Measurements from ENCODE around the gene HOXC12. TPM values are rescaled to one million over a fixed set of nuclear protein-coding genes. Genes with fewer than 3 reads are reported as not detected.

The HOXC12 gene
- total and polyA plus RNA-seq, 3 experiments from 2014 or later: not detected

GRCh38 chr12:53930591-53931255 is 24.0 kb upstream of the HOXC12 start:
- no peaks in the 10 kb centered on the region for H3K36me3 Mint-ChIP-seq
- H3K27me3 ChIP-seq (ENCODE audit: insufficient read depth, low read length, poor library complexity, severe bottlenecking): peaks cover 74% of the 10 kb centered on the region
- H3K36me3 ChIP-seq (ENCODE audit: insufficient read depth, low read length): no peaks in the 10 kb centered on the region
- peaks cover 7% of the 10 kb centered on the region for H3K4me1 ChIP-seq (ENCODE audit: insufficient read depth, low read length)
- H3K27me3 Mint-ChIP-seq: peaks cover 86 to 92% of the 10 kb centered on the region in 2 donors
- no peak overlapping the region for H3K27ac Mint-ChIP-seq
- no peak for DNase-seq
- peaks cover 0 to 2% (median 0%) of the 10 kb centered on the region in 5 donors for H3K9me3 Mint-ChIP-seq
- no peaks in the 10 kb centered on the region for H3K9me3 ChIP-seq (ENCODE audit: low read length)
- POLR2A ChIA-PET: no interaction called here
- H3K4me3 Mint-ChIP-seq: no peak overlapping the region
- no peak overlapping the region for H3K27ac ChIP-seq (ENCODE audit: low read depth, low read length)
- H3K4me1 Mint-ChIP-seq: peaks cover 7 to 9% (median 8%) of the 10 kb centered on the region in 3 donors
- H3K4me3 ChIP-seq (ENCODE audit: low read length): no peak overlapping the region
- CTCF ChIA-PET: no interaction called here

- no peak for DNase-seq
- ChIA-PET POLR2A (no interaction called here), CTCF (interaction anchor here (1.3 kb wide), 1 partner anchor 97 kb away, joined by 3 read pairs; no protein-coding TSS in a partner anchor)
- Histone ChIP-seq H3K36me3 (ENCODE audit: insufficient read depth, low read length) (no peaks in the 10 kb centered on the region), H3K27me3 (ENCODE audit: insufficient read depth, low read length, poor library complexity, severe bottlenecking) (peaks cover 74% of the 10 kb centered on the region), H3K4me3 (ENCODE audit: low read length) (no peak overlapping the region), H3K4me1 (ENCODE audit: insufficient read depth, low read length) (peaks cover 10% of the 10 kb centered on the region), H3K9me3 (ENCODE audit: low read length) (no peaks in the 10 kb centered on the region), H3K27ac (ENCODE audit: low read depth, low read length) (no peak overlapping the region)
- peaks cover 8 to 15% (median 12%) of the 10 kb centered on the region in 3 donors for H3K4me1 Mint-ChIP-seq
- peaks cover 87 to 92% of the 10 kb centered on the region in 2 donors for H3K27me3 Mint-ChIP-seq
- no peaks in the 10 kb centered on the region for H3K36me3 Mint-ChIP-seq
- no peak overlapping the region for H3K4me3 Mint-ChIP-seq
- no peak overlapping the region for H3K27ac Mint-ChIP-seq
- H3K9me3 Mint-ChIP-seq: peaks cover 0 to 2% (median 0%) of the 10 kb centered on the region in 5 donors
Observed at GRCh38 chr12:53931844-53932581, 22.7 kb upstream of the HOXC12 start.

- Histone ChIP-seq H3K27me3 (ENCODE audit: insufficient read depth, low read length, poor library complexity, severe bottlenecking) (peaks cover 74% of the 10 kb centered on the region), H3K36me3 (ENCODE audit: insufficient read depth, low read length) (no peaks in the 10 kb centered on the region), H3K9me3 (ENCODE audit: low read length) (no peaks in the 10 kb centered on the region), H3K4me3 (ENCODE audit: low read length) (no peak overlapping the region), H3K4me1 (ENCODE audit: insufficient read depth, low read length) (peaks cover 10% of the 10 kb centered on the region), H3K27ac (ENCODE audit: low read depth, low read length) (no peak overlapping the region)
- DNase-seq: no peak
- Mint-ChIP-seq H3K4me1 (peaks cover 10 to 15% (median 12%) of the 10 kb centered on the region in 3 donors), H3K9me3 (peaks cover 0 to 2% (median 0%) of the 10 kb centered on the region in 5 donors), H3K27ac (peak overlapping the region in 1 of 8 donors; percentile 21), H3K4me3 (no peak overlapping the region), H3K36me3 (no peaks in the 10 kb centered on the region), H3K27me3 (peaks cover 86 to 95% of the 10 kb centered on the region in 2 donors)
- POLR2A ChIA-PET: no interaction called here
- CTCF ChIA-PET: interaction anchor here (1.3 kb wide), 1 partner anchor 96 kb away, joined by 3 read pairs; no protein-coding TSS in a partner anchor
Observed at GRCh38 chr12:53932915-53933314, 21.8 kb upstream of the HOXC12 start.

GRCh38 chr12:53935383-53936341 is 19.0 kb upstream of the HOXC12 start:
- Mint-ChIP-seq H3K9me3 (no peaks in the 10 kb centered on the region), H3K4me1 (peaks cover 11 to 18% (median 12%) of the 10 kb centered on the region in 3 donors), H3K4me3 (peak overlapping the region in 4 of 7 donors; percentile 12 to 44 (median 16)), H3K36me3 (no peaks in the 10 kb centered on the region), H3K27ac (peak overlapping the region in 2 of 8 donors; percentile 29 to 66), H3K27me3 (peaks cover 80 to 86% of the 10 kb centered on the region in 2 donors)
- Histone ChIP-seq H3K4me3 (ENCODE audit: low read length) (no peak overlapping the region), H3K36me3 (ENCODE audit: insufficient read depth, low read length) (no peaks in the 10 kb centered on the region), H3K9me3 (ENCODE audit: low read length) (no peaks in the 10 kb centered on the region), H3K27ac (ENCODE audit: low read depth, low read length) (no peak overlapping the region), H3K4me1 (ENCODE audit: insufficient read depth, low read length) (peaks cover 10% of the 10 kb centered on the region), H3K27me3 (ENCODE audit: insufficient read depth, low read length, poor library complexity, severe bottlenecking) (peaks cover 67% of the 10 kb centered on the region)
- ChIA-PET POLR2A (no interaction called here), CTCF (no interaction called here)
- no peak for DNase-seq

GRCh38 chr12:53937099-53937498 is 17.6 kb upstream of the HOXC12 start:
- Histone ChIP-seq H3K36me3 (ENCODE audit: insufficient read depth, low read length) (no peaks in the 10 kb centered on the region), H3K9me3 (ENCODE audit: low read length) (no peaks in the 10 kb centered on the region), H3K4me1 (ENCODE audit: insufficient read depth, low read length) (peaks cover 10% of the 10 kb centered on the region), H3K27ac (ENCODE audit: low read depth, low read length) (no peak overlapping the region), H3K27me3 (ENCODE audit: insufficient read depth, low read length, poor library complexity, severe bottlenecking) (peaks cover 68% of the 10 kb centered on the region), H3K4me3 (ENCODE audit: low read length) (no peak overlapping the region)
- ChIA-PET CTCF (no interaction called here), POLR2A (no interaction called here)
- Mint-ChIP-seq H3K36me3 (no peaks in the 10 kb centered on the region), H3K27ac (peak overlapping the region in 2 of 8 donors; percentile 12 to 52), H3K27me3 (peaks cover 85 to 88% of the 10 kb centered on the region in 2 donors), H3K4me1 (peaks cover 11 to 18% (median 12%) of the 10 kb centered on the region in 3 donors), H3K4me3 (peak overlapping the region in 2 of 7 donors; percentile 19 to 25), H3K9me3 (peaks cover 0 to 2% (median 0%) of the 10 kb centered on the region in 5 donors)
- DNase-seq: no peak

- H3K4me3 ChIP-seq (ENCODE audit: low read length): no peak overlapping the region
- H3K27me3 ChIP-seq (ENCODE audit: insufficient read depth, low read length, poor library complexity, severe bottlenecking): peaks cover 66% of the 10 kb centered on the region
- Mint-ChIP-seq H3K27me3 (peaks cover 85 to 88% of the 10 kb centered on the region in 2 donors), H3K4me3 (peak overlapping the region in 3 of 7 donors; percentile 16 to 23 (median 19)), H3K9me3 (peaks cover 0 to 2% (median 0%) of the 10 kb centered on the region in 5 donors), H3K27ac (no peak overlapping the region), H3K4me1 (peaks cover 11 to 18% (median 12%) of the 10 kb centered on the region in 3 donors), H3K36me3 (no peaks in the 10 kb centered on the region)
- H3K27ac ChIP-seq (ENCODE audit: low read depth, low read length): no peak overlapping the region
- POLR2A ChIA-PET: no interaction called here
- H3K9me3 ChIP-seq (ENCODE audit: low read length): no peaks in the 10 kb centered on the region
- no peak for DNase-seq
- no peaks in the 10 kb centered on the region for H3K36me3 ChIP-seq (ENCODE audit: insufficient read depth, low read length)
- CTCF ChIA-PET: no interaction called here
- H3K4me1 ChIP-seq (ENCODE audit: insufficient read depth, low read length): peaks cover 10% of the 10 kb centered on the region
Observed at GRCh38 chr12:53937596-53938325, 16.9 kb upstream of the HOXC12 start.
